Measurements from ENCODE around the gene TRPT1.

DNA sequence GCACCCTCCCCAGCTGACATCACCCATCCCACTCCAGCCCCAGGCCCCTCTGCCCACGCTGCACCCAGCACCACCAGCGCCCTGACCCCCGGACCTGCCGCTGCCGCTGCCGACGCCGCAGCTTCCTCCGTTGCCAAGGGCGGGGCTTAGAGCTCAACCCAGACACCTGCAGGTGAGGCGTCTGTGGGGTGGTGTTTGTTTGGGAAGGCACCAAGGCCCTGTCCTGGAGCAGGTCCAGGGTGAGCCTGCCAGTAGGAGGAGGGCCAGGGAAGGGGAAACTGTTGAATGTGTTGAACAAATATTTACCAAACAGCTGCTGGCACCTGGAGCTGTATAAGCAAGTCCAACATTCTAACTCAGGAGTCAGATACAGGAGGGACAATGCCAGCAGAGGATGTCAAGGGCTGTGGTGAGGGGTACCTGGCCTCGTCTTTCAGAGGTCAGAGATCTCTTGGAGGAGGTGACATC, 11.5 kb upstream of the TRPT1 start:
- TF ChIP-seq, protein P1, sequence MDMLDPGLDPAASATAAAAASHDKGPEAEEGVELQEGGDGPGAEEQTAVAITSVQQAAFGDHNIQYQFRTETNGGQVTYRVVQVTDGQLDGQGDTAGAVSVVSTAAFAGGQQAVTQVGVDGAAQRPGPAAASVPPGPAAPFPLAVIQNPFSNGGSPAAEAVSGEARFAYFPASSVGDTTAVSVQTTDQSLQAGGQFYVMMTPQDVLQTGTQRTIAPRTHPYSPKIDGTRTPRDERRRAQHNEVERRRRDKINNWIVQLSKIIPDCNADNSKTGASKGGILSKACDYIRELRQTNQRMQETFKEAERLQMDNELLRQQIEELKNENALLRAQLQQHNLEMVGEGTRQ (IDR thresholded peaks at IDR 0.05; ENCODE audit: low read depth, low read length) = no peak
- TF ChIP-seq RCOR1 (IDR thresholded peaks at IDR 0.05; ENCODE audit: insufficient replicate concordance, low read length) (no peak), MAFK (IDR thresholded peaks at IDR 0.05; ENCODE audit: low read depth, low read length) (no peak), RFX5 (IDR thresholded peaks at IDR 0.05; ENCODE audit: low read depth, low read length) (no peak), POLR2A (IDR thresholded peaks at IDR 0.05; ENCODE audit: low read depth, low read length) (no peak), RAD21 (IDR thresholded peaks at IDR 0.05; ENCODE audit: low read length) (no peak), NFE2L2 (IDR thresholded peaks at IDR 0.05; ENCODE audit: low read depth, low read length) (no peak), CHD1 (IDR thresholded peaks at IDR 0.05; ENCODE audit: low read depth, low read length) (no peak), CEBPB (IDR thresholded peaks at IDR 0.05; ENCODE audit: low read depth, low read length) (no peak)
- TF ChIP-seq, protein P2, sequence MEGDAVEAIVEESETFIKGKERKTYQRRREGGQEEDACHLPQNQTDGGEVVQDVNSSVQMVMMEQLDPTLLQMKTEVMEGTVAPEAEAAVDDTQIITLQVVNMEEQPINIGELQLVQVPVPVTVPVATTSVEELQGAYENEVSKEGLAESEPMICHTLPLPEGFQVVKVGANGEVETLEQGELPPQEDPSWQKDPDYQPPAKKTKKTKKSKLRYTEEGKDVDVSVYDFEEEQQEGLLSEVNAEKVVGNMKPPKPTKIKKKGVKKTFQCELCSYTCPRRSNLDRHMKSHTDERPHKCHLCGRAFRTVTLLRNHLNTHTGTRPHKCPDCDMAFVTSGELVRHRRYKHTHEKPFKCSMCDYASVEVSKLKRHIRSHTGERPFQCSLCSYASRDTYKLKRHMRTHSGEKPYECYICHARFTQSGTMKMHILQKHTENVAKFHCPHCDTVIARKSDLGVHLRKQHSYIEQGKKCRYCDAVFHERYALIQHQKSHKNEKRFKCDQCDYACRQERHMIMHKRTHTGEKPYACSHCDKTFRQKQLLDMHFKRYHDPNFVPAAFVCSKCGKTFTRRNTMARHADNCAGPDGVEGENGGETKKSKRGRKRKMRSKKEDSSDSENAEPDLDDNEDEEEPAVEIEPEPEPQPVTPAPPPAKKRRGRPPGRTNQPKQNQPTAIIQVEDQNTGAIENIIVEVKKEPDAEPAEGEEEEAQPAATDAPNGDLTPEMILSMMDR (conservative IDR thresholded peaks at IDR 0.05; ENCODE audit: low read depth, low read length) = no peak
- TF ChIP-seq, protein P3, sequence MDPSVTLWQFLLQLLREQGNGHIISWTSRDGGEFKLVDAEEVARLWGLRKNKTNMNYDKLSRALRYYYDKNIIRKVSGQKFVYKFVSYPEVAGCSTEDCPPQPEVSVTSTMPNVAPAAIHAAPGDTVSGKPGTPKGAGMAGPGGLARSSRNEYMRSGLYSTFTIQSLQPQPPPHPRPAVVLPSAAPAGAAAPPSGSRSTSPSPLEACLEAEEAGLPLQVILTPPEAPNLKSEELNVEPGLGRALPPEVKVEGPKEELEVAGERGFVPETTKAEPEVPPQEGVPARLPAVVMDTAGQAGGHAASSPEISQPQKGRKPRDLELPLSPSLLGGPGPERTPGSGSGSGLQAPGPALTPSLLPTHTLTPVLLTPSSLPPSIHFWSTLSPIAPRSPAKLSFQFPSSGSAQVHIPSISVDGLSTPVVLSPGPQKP (IDR thresholded peaks at IDR 0.05; ENCODE audit: borderline replicate concordance, low read depth, low read length) = no peak

All from IMR-90 (cell line).